B cell (primary cell): ENCODE results near the gene TBC1D2. TPM values are rescaled to one million over a fixed set of nuclear protein-coding genes. Genes with fewer than 3 reads are reported as not detected.

Source experiments
- ATAC-seq: fragments of 200-7000 bp; cut with Tn5 transposase; one replicate; pipeline ENCODE4 v1.10.0; 2021; ENCODE audit warnings: low read depth, mild to moderate bottlenecking, moderate number of reproducible peaks, moderate library complexity
- CTCF ChIA-PET: fragments of 350-600 bp; sonication (Branson Sonifier 250); formaldehyde crosslinking; loops from one replicate; lab custom pipeline; 2021; ENCODE audit warnings: antibody characterized with exemption, inconsistent platforms; lab: Charles Lee
- POLR2A ChIA-PET: fragments of 350-600 bp; sonication (Branson Sonifier 250); formaldehyde crosslinking; loops from one replicate; lab custom pipeline; 2021; ENCODE audit warnings: antibody characterized with exemption; lab: Charles Lee
- DNase-seq: peaks from one replicate; pipeline ENCODE4 v3.0.0; 2013
- H2AFZ ChIP-seq: 2 replicates; pipeline ENCODE4 v1.6.1; 2012; ENCODE audit warnings: mild to moderate bottlenecking, low read depth, low read length; ENCODE audit not compliant: insufficient read depth, poor library complexity, severe bottlenecking
- H3K27ac ChIP-seq, 2 donors: 1 replicate in 1 of 2; 2 replicates in 1 of 2; pipeline ENCODE4 v1.5.1; 2012 to 2013; ENCODE audit warnings: low read length in 2 of 2, mild to moderate bottlenecking in 2 of 2, moderate library complexity in 1 of 2
- H3K27me3 ChIP-seq, 4 experiments: fragments of 200-600 bp in 1 of 4; sonication (generic) in 1 of 4; replicated peaks in 1 of 4; 1 replicate in 2 of 4; 2 replicates in 2 of 4; pipeline versions ENCODE4 v1.6.1 to v1.7.0; 2013 to 2016; ENCODE audit warnings: low read length in 3 of 4, mild to moderate bottlenecking in 2 of 4, mixed read lengths in 1 of 4, moderate library complexity in 1 of 4; ENCODE audit not compliant: insufficient read depth in 4 of 4, control insufficient read depth in 3 of 4; ENCODE audit errors: control extremely low read depth in 1 of 4
- H3K36me3 ChIP-seq, 2 experiments: replicated peaks in 1 of 2; 1 replicate in 1 of 2; 2 replicates in 1 of 2; pipeline versions ENCODE4 v1.6.1 to v1.7.1; 2013; ENCODE audit warnings: low read length in 1 of 2; ENCODE audit not compliant: insufficient read depth in 2 of 2, control insufficient read depth in 1 of 2; ENCODE audit errors: control extremely low read depth in 1 of 2, extremely low read depth in 1 of 2
- H3K4me1 ChIP-seq, 2 donors: fragments of 200-600 bp in 1 of 2; sonication (generic) in 1 of 2; 1 replicate in 1 of 2; 2 replicates in 1 of 2; pipeline versions ENCODE4 v1.5.1 to v1.6.1; 2013 to 2017; ENCODE audit warnings: low read length in 2 of 2; ENCODE audit not compliant: control insufficient read depth in 2 of 2, insufficient read depth in 2 of 2
- H3K4me2 ChIP-seq: replicated peaks from 2 replicates; pipeline ENCODE3; 2012; ENCODE audit warnings: mild to moderate bottlenecking, low read depth, low read length; ENCODE audit not compliant: poor library complexity, severe bottlenecking
- H3K4me3 ChIP-seq, 5 experiments: fragments of 200-600 bp in 1 of 5; sonication (generic) in 1 of 5; 1 replicate in 3 of 5; 2 replicates in 2 of 5; pipeline versions ENCODE4 v1.5.1 to v1.7.0; 2011 to 2016; ENCODE audit warnings: low read length in 4 of 5, mild to moderate bottlenecking in 4 of 5, low read depth in 2 of 5, control low read depth in 1 of 5, moderate library complexity in 1 of 5; ENCODE audit not compliant: insufficient read depth in 1 of 5; ENCODE audit errors: control extremely low read depth in 1 of 5, extremely low read depth in 1 of 5
- H3K79me2 ChIP-seq: fragments of 200-600 bp; sonication (generic); one replicate; pipeline ENCODE4 v1.6.0; 2016; ENCODE audit warnings: low read length; ENCODE audit not compliant: control insufficient read depth, insufficient read depth
- H3K9ac ChIP-seq: fragments of 200-600 bp; sonication (generic); 2 replicates; pipeline ENCODE4 v1.6.1; 2017; ENCODE audit warnings: mild to moderate bottlenecking, low read length, moderate library complexity
- H3K9me3 ChIP-seq, 3 donors: one replicate each; pipeline versions ENCODE4 v1.6.1 to v1.7.1; 2013; ENCODE audit warnings: low read length in 2 of 3; ENCODE audit not compliant: control insufficient read depth in 2 of 3, insufficient read depth in 1 of 3; ENCODE audit errors: control extremely low read depth in 1 of 3
- H4K20me1 ChIP-seq: 2 replicates; pipeline ENCODE4 v1.6.0; 2012; ENCODE audit warnings: mild to moderate bottlenecking, low read length; ENCODE audit not compliant: insufficient read depth, control insufficient read depth, poor library complexity, severe bottlenecking
- H3K27ac Mint-ChIP-seq: one replicate; pipeline ENCODE4 v1.8.0; 2021; ENCODE audit warnings: mixed read lengths
- H3K27me3 Mint-ChIP-seq: one replicate; pipeline ENCODE4 v1.8.0; 2021; ENCODE audit warnings: mixed read lengths
- H3K4me1 Mint-ChIP-seq: one replicate; pipeline ENCODE4 v1.8.0; 2021; ENCODE audit warnings: mixed read lengths
- H3K4me3 Mint-ChIP-seq: one replicate; pipeline ENCODE4 v1.8.0; 2021; ENCODE audit warnings: mixed read lengths
- H3K9me3 Mint-ChIP-seq: one replicate; pipeline ENCODE4 v1.8.0; 2022; ENCODE audit warnings: mixed read lengths; ENCODE audit not compliant: insufficient read depth
- EZH2 ChIP-seq: IDR thresholded peaks from 2 replicates; pipeline ENCODE4 v1.6.1; 2012; ENCODE audit warnings: borderline replicate concordance, low read depth, mild to moderate bottlenecking, moderate library complexity, low read length; ENCODE audit not compliant: insufficient read depth, poor library complexity, severe bottlenecking
- WGBS: methylation state at CpG from one replicate; pipeline ENCODE4 v1.1.5; 2013; ENCODE audit warnings: missing lambda C conversion rate; ENCODE audit not compliant: insufficient coverage; 5-methylcytosine and 5-hydroxymethylcytosine counted together
- intact Hi-C: fragments of 100-400 bp; cut with micrococcal nuclease; formaldehyde crosslinking; loops from one replicate; pipeline ENCODE4 v1.10.0; 2022
- polyA plus RNA-seq: library from polyadenylated mRNA; depleted of rRNA; stranded (reverse); fragments of >200 nt; gene quantifications from 2 replicates; pipeline ENCODE4 v1.2.3, GENCODE V29; 2012
- total RNA-seq, 2 donors: library from RNA; stranded (reverse); fragments of 120-200 nt in 1 of 2; gene quantifications; 1 replicate in 1 of 2; 2 replicates in 1 of 2; pipeline versions ENCODE4 v1.2.3 to v1.2.4, GENCODE V29; 2013 to 2022
- TF ChIP-seq, protein P1 (sequence below): fragments of 200-600 bp; IDR thresholded peaks from one replicate; pipeline ENCODE4 v1.8.0; 2022; ENCODE audit warnings: antibody characterized with exemption, mild to moderate bottlenecking

Gene TBC1D2
- total and polyA plus RNA-seq, 2 donors (not counting 1 experiment from before 2014, with no cell fraction given) = 5.0 to 5.3 TPM

DNA sequence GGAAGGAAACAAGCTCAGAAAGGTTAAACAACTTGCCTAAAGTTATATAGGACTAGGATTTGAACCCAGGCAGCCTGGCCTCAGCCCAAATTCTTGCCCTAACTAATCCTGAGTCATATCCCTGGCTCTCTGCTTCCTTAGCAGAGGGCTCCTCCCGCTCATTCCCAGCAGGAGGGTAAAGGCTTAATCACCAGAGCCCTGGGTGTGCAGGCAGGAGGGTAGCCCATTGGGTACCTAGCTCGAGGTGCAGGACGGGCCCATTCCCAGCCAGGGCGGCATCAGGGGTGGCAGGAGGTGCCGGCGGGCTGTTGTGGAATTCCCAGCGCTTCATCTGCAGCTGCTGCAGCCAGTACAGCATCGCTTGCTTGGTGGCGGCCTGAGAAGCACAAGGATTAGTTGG, 3.9 kb downstream of the TBC1D2 start:
- H3K4me3 ChIP-seq = no peak overlapping the region
- H3K4me1 Mint-ChIP-seq = peaks cover 18% of the 10 kb centered on the region
- no peak for DNase-seq
- no peaks in the 10 kb centered on the region for H3K27me3 Mint-ChIP-seq
- no peak overlapping the region for H3K27ac ChIP-seq
- no peaks in the 10 kb centered on the region for H3K27me3 ChIP-seq
- H4K20me1 ChIP-seq = no peaks in the 10 kb centered on the region
- H3K9me3 ChIP-seq = no peaks in the 10 kb centered on the region
- no peaks in the 10 kb centered on the region for H3K36me3 ChIP-seq
- H3K79me2 ChIP-seq = peaks cover 7% of the 10 kb centered on the region
- H2AFZ ChIP-seq = no peak overlapping the region
- ChIA-PET POLR2A (interaction anchor here (0.7 kb wide), 1 partner anchor 79 kb away, joined by 4 read pairs; no protein-coding TSS in a partner anchor), CTCF (no interaction called here)
- no peak overlapping the region for H3K4me3 Mint-ChIP-seq
- ATAC-seq = no peak
- H3K9me3 Mint-ChIP-seq = no peaks in the 10 kb centered on the region
- no peak overlapping the region for H3K4me2 ChIP-seq
- H3K9ac ChIP-seq = no peak overlapping the region
- no peak for TF ChIP-seq EZH2
- TF ChIP-seq, protein P1, sequence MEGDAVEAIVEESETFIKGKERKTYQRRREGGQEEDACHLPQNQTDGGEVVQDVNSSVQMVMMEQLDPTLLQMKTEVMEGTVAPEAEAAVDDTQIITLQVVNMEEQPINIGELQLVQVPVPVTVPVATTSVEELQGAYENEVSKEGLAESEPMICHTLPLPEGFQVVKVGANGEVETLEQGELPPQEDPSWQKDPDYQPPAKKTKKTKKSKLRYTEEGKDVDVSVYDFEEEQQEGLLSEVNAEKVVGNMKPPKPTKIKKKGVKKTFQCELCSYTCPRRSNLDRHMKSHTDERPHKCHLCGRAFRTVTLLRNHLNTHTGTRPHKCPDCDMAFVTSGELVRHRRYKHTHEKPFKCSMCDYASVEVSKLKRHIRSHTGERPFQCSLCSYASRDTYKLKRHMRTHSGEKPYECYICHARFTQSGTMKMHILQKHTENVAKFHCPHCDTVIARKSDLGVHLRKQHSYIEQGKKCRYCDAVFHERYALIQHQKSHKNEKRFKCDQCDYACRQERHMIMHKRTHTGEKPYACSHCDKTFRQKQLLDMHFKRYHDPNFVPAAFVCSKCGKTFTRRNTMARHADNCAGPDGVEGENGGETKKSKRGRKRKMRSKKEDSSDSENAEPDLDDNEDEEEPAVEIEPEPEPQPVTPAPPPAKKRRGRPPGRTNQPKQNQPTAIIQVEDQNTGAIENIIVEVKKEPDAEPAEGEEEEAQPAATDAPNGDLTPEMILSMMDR = no peak
- no peak overlapping the region for H3K27ac Mint-ChIP-seq
- H3K4me1 ChIP-seq = peaks cover 13 to 20% of the 10 kb centered on the region in 2 donors
- 95% methylated on average over 9 of the region's 9 CpGs for WGBS
- intact Hi-C loops = no loop called here

DNA sequence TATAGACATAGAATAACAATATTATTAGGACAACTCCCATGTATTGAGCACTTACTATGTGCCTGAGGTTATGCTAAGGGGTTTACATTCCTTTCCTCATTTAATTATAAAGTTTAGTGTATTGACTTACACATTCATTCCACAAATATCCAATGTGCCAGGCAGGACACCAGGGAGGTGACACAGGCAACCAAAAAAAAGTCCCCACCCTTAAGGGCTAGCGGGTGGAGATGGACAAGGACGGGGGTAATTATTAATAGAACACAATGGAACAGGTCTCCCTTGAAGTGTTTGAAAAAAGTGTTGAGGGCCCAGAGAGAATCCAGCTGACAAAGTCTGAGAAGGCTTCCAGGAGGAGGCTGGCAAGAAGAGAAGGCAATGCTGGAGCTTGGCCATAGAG, 5.7 kb downstream of the TBC1D2 start:
- no peaks in the 10 kb centered on the region for H3K27me3 Mint-ChIP-seq
- Histone ChIP-seq H3K9ac (no peak overlapping the region), H2AFZ (no peak overlapping the region), H3K27ac (no peak overlapping the region), H3K36me3 (no peaks in the 10 kb centered on the region), H3K4me1 (peaks cover 8 to 13% of the 10 kb centered on the region in 2 donors), H4K20me1 (no peaks in the 10 kb centered on the region), H3K79me2 (peaks cover 1% of the 10 kb centered on the region), H3K27me3 (no peaks in the 10 kb centered on the region), H3K4me3 (no peak overlapping the region), H3K4me2 (no peak overlapping the region), H3K9me3 (no peaks in the 10 kb centered on the region)
- ChIA-PET POLR2A (no interaction called here), CTCF (no interaction called here)
- intact Hi-C loops = no loop called here
- H3K27ac Mint-ChIP-seq = no peak overlapping the region
- no CpG with 5 or more reads among the region's 2 CpGs for WGBS
- DNase-seq (no peak), ATAC-seq (no peak)
- peaks cover 14% of the 10 kb centered on the region for H3K4me1 Mint-ChIP-seq
- TF ChIP-seq, protein P1 = no peak
- no peak for TF ChIP-seq EZH2
- no peaks in the 10 kb centered on the region for H3K9me3 Mint-ChIP-seq
- H3K4me3 Mint-ChIP-seq = no peak overlapping the region
